Measurements from ENCODE around the gene BAG5.
A peak's percentile ranks its signal among the peaks of the same experiment; 100 is the strongest.

The BAG5 gene

DNA sequence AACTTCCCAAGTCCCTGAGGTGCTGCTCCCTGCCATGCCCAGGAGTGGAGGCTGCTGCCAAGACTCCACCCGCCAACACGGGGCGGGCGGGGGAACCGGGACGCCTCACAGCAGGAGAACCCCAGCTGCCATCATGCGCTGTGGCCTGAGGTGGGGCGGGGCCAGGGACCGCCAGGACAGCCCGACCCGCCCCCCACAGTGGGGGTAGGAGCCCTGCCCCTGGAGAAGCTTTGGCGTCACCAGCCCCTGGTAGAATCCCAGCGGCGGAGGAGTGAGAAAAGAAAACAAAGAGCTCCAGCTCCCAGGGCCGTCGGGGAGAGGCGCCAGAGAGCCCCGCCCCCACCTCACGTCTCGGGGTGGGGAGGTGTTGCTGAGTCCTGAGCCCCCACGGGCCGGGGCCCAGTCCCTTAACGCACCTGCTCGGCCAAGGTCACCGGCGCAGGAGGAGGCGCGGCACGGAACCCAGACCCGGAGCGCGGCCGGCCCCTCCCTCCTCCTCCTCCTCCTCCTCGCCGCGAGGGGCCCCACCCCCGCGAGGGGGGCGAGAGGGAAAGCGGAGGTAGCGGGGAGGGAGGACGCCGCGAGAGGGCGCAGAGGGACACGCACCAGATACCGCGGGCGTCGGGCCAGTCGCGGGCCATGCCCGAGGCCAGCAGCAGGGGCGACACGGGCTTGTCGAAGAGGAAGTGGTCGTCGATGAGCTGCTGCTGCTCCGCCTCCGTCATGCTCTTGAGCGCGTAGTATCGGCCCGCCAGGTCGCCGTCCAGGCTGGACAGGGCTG is 41.6 kb downstream of the BAG5 start:
- H2BK5ac ChIP-seq (ENCODE audit: low read length), result no peak overlapping the region
- H3K36me3 ChIP-seq (ENCODE audit: control insufficient read depth, insufficient read depth, low read length), result no peaks in the 10 kb centered on the region
- no peak overlapping the region for H3K23ac ChIP-seq (ENCODE audit: low read length)
- peak overlapping the region; percentile 25 for H3K4me3 ChIP-seq (ENCODE audit: low read length)
- WGBS (ENCODE audit: extremely low coverage, insufficient coverage, low lambda C conversion rate), result no CpG with 5 or more reads among the region's 66 CpGs
- H3K79me1 ChIP-seq (ENCODE audit: low read length), result no peaks in the 10 kb centered on the region
- no peak overlapping the region for H2AK5ac ChIP-seq (ENCODE audit: low read length)
- H3K18ac ChIP-seq (ENCODE audit: low read length), result peak overlapping the region; percentile 31
- peaks cover 5% of the 10 kb centered on the region for H3K27me3 ChIP-seq (ENCODE audit: insufficient read depth, low read length, poor library complexity)
- H4K5ac ChIP-seq (ENCODE audit: low read length), result no peak overlapping the region
- no peak overlapping the region for H4K8ac ChIP-seq (ENCODE audit: low read depth, low read length)
- H3K27ac ChIP-seq (ENCODE audit: low read depth, low read length), result no peak overlapping the region
- peak overlapping the region; percentile 64 for H3K9ac ChIP-seq (ENCODE audit: low read length)
- DNase-seq, result peak; percentile 92
- H3K4ac ChIP-seq (ENCODE audit: low read depth, low read length), result no peak overlapping the region
- no peaks in the 10 kb centered on the region for H3K4me1 ChIP-seq (ENCODE audit: control insufficient read depth, low read depth, low read length)
- no peak overlapping the region for H2BK15ac ChIP-seq (replicated peaks; ENCODE audit: low read depth)
- H2BK120ac ChIP-seq (ENCODE audit: low read depth, low read length), result no peak overlapping the region
- H3K56ac ChIP-seq (ENCODE audit: low read length), result peak overlapping the region; percentile 86
- no peaks in the 10 kb centered on the region for H3K79me2 ChIP-seq (ENCODE audit: control insufficient read depth, insufficient read depth, low read length)
- H3K4me2 ChIP-seq (ENCODE audit: low read length), result peak overlapping the region; percentile 51

DNA sequence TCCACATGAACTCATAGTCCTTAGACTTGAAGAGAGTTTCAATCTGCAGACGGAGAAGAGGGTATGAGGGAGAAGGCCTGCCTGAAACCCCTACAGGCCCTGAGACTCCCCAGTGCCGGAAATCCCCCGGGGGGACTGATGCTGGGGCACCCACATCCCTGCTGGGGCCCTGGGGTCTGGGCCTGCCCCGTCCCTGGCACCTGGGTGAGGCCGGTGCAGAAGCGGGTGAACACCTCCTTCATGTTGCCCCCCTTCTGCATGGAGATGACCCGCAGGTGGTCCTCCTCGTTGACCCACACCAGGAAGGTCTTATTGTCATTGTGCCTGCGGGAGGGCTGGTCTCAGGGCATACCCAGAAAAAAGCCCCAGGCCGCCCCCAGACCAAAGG is 42.2 kb downstream of the BAG5 start:
- H2BK15ac ChIP-seq (replicated peaks; ENCODE audit: low read depth), result no peak overlapping the region
- H3K4ac ChIP-seq (ENCODE audit: low read depth, low read length), result no peak overlapping the region
- no peaks in the 10 kb centered on the region for H3K36me3 ChIP-seq (ENCODE audit: control insufficient read depth, insufficient read depth, low read length)
- H3K27ac ChIP-seq (ENCODE audit: low read depth, low read length), result no peak overlapping the region
- H3K18ac ChIP-seq (ENCODE audit: low read length), result no peak overlapping the region
- H3K9ac ChIP-seq (ENCODE audit: low read length), result no peak overlapping the region
- H3K56ac ChIP-seq (ENCODE audit: low read length), result no peak overlapping the region
- no peak overlapping the region for H3K4me2 ChIP-seq (ENCODE audit: low read length)
- WGBS (ENCODE audit: extremely low coverage, insufficient coverage, low lambda C conversion rate), result no CpG with 5 or more reads among the region's 10 CpGs
- no peaks in the 10 kb centered on the region for H3K79me2 ChIP-seq (ENCODE audit: control insufficient read depth, insufficient read depth, low read length)
- no peak overlapping the region for H2AK5ac ChIP-seq (ENCODE audit: low read length)
- H3K79me1 ChIP-seq (ENCODE audit: low read length), result no peaks in the 10 kb centered on the region
- no peak for DNase-seq
- no peak overlapping the region for H2BK120ac ChIP-seq (ENCODE audit: low read depth, low read length)
- H4K8ac ChIP-seq (ENCODE audit: low read depth, low read length), result no peak overlapping the region
- no peak overlapping the region for H3K23ac ChIP-seq (ENCODE audit: low read length)
- H3K27me3 ChIP-seq (ENCODE audit: insufficient read depth, low read length, poor library complexity), result peaks cover 5% of the 10 kb centered on the region
- H3K4me1 ChIP-seq (ENCODE audit: control insufficient read depth, low read depth, low read length), result no peaks in the 10 kb centered on the region
- no peak overlapping the region for H4K5ac ChIP-seq (ENCODE audit: low read length)
- H2BK5ac ChIP-seq (ENCODE audit: low read length), result no peak overlapping the region
- no peak overlapping the region for H3K4me3 ChIP-seq (ENCODE audit: low read length)

DNA sequence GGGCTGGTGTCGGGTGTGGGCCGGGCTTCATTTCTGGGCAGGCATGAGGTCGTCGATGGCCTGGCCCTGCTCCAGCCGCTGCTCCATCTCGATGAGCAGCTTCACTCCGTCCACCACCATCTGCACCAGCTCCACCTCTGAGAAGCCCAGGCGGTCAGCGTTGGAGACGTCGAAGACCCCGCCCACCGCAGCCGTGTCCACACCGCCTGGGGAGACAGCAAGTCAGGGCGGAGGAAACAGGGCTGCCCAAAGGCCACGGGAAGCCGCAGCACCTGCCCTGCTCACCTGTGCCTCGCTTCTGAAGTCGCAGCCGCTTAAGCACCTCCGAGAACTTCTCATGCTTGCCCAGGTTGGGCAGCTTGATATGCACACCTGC is 42.6 kb downstream of the BAG5 start:
- Histone ChIP-seq H4K8ac (ENCODE audit: low read depth, low read length) (no peak overlapping the region), H3K4me2 (ENCODE audit: low read length) (no peak overlapping the region), H2BK5ac (ENCODE audit: low read length) (no peak overlapping the region), H3K4ac (ENCODE audit: low read depth, low read length) (no peak overlapping the region), H2BK120ac (ENCODE audit: low read depth, low read length) (no peak overlapping the region), H3K36me3 (ENCODE audit: control insufficient read depth, insufficient read depth, low read length) (no peaks in the 10 kb centered on the region), H3K27ac (ENCODE audit: low read depth, low read length) (no peak overlapping the region), H3K9ac (ENCODE audit: low read length) (no peak overlapping the region), H3K18ac (ENCODE audit: low read length) (no peak overlapping the region), H2BK15ac (replicated peaks; ENCODE audit: low read depth) (no peak overlapping the region), H4K5ac (ENCODE audit: low read length) (no peak overlapping the region), H3K56ac (ENCODE audit: low read length) (no peak overlapping the region), H3K27me3 (ENCODE audit: insufficient read depth, low read length, poor library complexity) (peaks cover 5% of the 10 kb centered on the region), H3K4me3 (ENCODE audit: low read length) (no peak overlapping the region), H3K23ac (ENCODE audit: low read length) (no peak overlapping the region), H2AK5ac (ENCODE audit: low read length) (no peak overlapping the region), H3K4me1 (ENCODE audit: control insufficient read depth, low read depth, low read length) (no peaks in the 10 kb centered on the region), H3K79me1 (ENCODE audit: low read length) (no peaks in the 10 kb centered on the region), H3K79me2 (ENCODE audit: control insufficient read depth, insufficient read depth, low read length) (no peaks in the 10 kb centered on the region)
- DNase-seq, result no peak
- no CpG with 5 or more reads among the region's 22 CpGs for WGBS (ENCODE audit: extremely low coverage, insufficient coverage, low lambda C conversion rate)

DNA sequence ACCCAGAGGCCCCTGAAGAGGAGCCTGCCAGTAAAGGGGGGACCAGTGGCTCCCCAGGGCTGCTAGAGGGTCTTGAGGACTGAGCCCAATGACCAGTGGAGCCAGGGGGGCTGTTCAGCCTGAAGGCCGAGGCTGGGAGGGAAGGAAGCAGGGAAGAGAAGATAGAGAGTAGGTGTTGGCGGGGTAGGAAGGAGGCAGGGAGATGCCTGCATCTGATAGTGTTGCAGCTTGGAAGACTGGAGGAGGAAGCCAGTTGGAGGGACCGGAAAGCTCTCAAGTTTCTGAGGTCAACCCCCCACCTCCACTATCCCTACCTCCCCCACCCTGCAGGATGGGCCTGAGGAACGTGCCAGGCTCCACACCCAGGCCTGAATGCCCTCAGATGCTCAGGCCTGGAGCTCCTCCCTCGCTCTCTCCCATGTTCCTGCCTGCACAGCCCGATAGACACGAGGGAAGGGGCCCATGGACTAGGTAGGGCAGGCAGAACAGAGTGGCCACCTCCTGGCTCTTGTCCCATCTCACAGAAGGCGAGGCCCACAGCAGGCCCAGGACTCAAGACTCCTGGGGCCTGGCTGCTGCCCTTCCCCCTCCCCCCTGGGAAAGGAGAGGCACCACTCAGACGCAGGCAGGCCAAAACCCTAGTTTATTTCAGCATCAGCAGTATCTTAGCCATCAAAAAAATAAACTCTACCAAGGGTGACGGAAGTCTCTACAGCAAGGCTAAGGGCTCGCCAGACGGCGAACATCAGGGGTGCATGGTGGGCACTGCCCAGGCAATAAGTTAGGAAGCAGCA is 43.2 kb downstream of the BAG5 start:
- no peak overlapping the region for H2BK120ac ChIP-seq (ENCODE audit: low read depth, low read length)
- H3K56ac ChIP-seq (ENCODE audit: low read length), result no peak overlapping the region
- no peaks in the 10 kb centered on the region for H3K4me1 ChIP-seq (ENCODE audit: control insufficient read depth, low read depth, low read length)
- no peak overlapping the region for H3K4me3 ChIP-seq (ENCODE audit: low read length)
- no peak overlapping the region for H2AK5ac ChIP-seq (ENCODE audit: low read length)
- no peak overlapping the region for H3K23ac ChIP-seq (ENCODE audit: low read length)
- no peak overlapping the region for H2BK5ac ChIP-seq (ENCODE audit: low read length)
- H3K27me3 ChIP-seq (ENCODE audit: insufficient read depth, low read length, poor library complexity), result peaks cover 5% of the 10 kb centered on the region
- H3K36me3 ChIP-seq (ENCODE audit: control insufficient read depth, insufficient read depth, low read length), result no peaks in the 10 kb centered on the region
- H3K79me2 ChIP-seq (ENCODE audit: control insufficient read depth, insufficient read depth, low read length), result no peaks in the 10 kb centered on the region
- H2BK15ac ChIP-seq (replicated peaks; ENCODE audit: low read depth), result no peak overlapping the region
- H3K79me1 ChIP-seq (ENCODE audit: low read length), result no peaks in the 10 kb centered on the region
- H3K4ac ChIP-seq (ENCODE audit: low read depth, low read length), result no peak overlapping the region
- peak; percentile 50 for DNase-seq
- H3K4me2 ChIP-seq (ENCODE audit: low read length), result no peak overlapping the region
- H4K5ac ChIP-seq (ENCODE audit: low read length), result no peak overlapping the region
- H3K18ac ChIP-seq (ENCODE audit: low read length), result no peak overlapping the region
- H4K8ac ChIP-seq (ENCODE audit: low read depth, low read length), result no peak overlapping the region
- H3K27ac ChIP-seq (ENCODE audit: low read depth, low read length), result no peak overlapping the region
- H3K9ac ChIP-seq (ENCODE audit: low read length), result no peak overlapping the region
- WGBS (ENCODE audit: extremely low coverage, insufficient coverage, low lambda C conversion rate), result no CpG with 5 or more reads among the region's 13 CpGs

DNA sequence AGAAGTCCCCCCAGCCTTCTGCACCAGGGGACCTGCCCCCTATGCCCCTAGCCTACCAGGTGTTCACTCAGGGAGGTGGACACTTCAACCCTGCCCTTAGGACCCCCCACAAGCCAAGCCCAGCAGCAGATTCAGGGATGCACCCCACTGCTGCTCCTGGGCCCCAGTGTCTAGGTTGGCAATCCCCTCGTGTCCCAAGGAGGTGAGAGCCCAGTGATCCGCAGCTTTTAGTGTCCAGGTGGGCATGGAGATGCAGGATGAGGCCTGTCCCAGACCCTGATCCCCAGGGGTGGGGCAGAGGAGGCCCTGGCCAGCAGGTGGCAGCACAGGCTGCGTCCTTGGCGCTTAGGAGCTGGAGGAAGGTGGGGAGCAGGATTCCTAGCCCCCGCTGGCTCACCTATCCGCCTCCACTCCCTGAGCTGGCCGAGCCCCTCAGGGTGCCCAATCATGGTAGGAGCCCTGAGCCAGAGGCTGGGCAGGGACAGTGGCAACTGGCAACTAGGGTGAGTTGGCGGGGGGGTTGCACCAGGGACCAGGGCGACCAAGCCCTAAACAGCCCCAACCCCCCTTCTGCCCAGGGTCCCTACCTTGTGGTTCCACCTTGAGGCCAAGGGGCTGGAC is 43.9 kb downstream of the BAG5 start:
- Histone ChIP-seq H4K8ac (ENCODE audit: low read depth, low read length) (no peak overlapping the region), H3K18ac (ENCODE audit: low read length) (no peak overlapping the region), H3K4me2 (ENCODE audit: low read length) (no peak overlapping the region), H3K23ac (ENCODE audit: low read length) (no peak overlapping the region), H3K4me1 (ENCODE audit: control insufficient read depth, low read depth, low read length) (no peaks in the 10 kb centered on the region), H3K27ac (ENCODE audit: low read depth, low read length) (no peak overlapping the region), H2BK120ac (ENCODE audit: low read depth, low read length) (no peak overlapping the region), H2AK5ac (ENCODE audit: low read length) (no peak overlapping the region), H2BK15ac (replicated peaks; ENCODE audit: low read depth) (no peak overlapping the region), H3K4me3 (ENCODE audit: low read length) (no peak overlapping the region), H2BK5ac (ENCODE audit: low read length) (no peak overlapping the region), H4K5ac (ENCODE audit: low read length) (no peak overlapping the region), H3K79me1 (ENCODE audit: low read length) (no peaks in the 10 kb centered on the region), H3K4ac (ENCODE audit: low read depth, low read length) (no peak overlapping the region), H3K9ac (ENCODE audit: low read length) (no peak overlapping the region), H3K36me3 (ENCODE audit: control insufficient read depth, insufficient read depth, low read length) (no peaks in the 10 kb centered on the region), H3K79me2 (ENCODE audit: control insufficient read depth, insufficient read depth, low read length) (no peaks in the 10 kb centered on the region), H3K27me3 (ENCODE audit: insufficient read depth, low read length, poor library complexity) (peaks cover 1% of the 10 kb centered on the region), H3K56ac (ENCODE audit: low read length) (peak overlapping the region; percentile 27)
- no CpG with 5 or more reads among the region's 9 CpGs for WGBS (ENCODE audit: extremely low coverage, insufficient coverage, low lambda C conversion rate)
- DNase-seq, result peak; percentile 62
